Measurements from ENCODE around the gene CLCN2. TPM values are rescaled to one million over a fixed set of nuclear protein-coding genes. Genes with fewer than 3 reads are reported as not detected.
A peak's percentile ranks its signal among the peaks of the same experiment; 100 is the strongest.

CLCN2 gene
- total RNA-seq, 1 experiment from 2014 or later: 21.6 TPM

DNA sequence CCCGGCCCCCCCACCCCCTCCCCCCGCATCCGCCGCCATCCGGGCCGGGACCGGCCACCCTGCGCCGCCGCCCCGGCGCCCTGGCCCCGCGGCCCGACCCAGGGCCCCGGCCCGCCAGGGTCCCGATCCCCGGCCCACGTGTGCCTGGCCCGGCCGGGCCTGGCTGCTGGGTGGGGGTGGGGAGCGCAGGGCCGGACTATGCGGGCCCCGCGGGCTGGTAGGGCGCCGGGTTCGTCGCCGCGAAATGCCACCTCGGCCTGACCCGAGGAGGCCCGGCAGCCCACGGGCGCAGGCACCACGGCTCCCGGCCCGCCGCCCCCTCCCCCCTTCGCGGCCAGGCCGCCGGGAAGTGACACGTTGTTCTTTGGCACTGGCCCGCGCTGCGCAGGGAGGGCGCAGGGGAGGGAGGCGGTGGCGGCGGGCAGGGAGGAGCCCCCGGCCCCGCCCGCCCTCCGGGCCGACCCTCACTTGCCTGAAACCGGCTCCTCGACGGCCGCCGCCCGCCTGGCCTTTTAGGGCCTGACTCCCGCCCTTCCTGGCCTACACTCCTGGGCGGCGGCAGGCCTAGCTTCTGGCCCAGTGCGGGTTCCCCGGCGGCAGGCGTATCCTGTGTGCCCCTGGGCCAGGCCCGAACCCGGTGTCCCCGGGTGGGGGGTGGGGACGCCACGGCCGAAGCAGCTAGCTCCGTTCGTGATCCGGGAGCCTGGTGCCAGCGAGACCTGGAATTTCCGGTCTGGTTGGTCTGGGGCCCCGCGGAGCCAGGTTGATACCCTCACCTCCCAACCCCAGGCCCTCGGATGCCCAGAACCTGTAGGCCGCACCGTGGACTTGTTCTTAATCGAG lies 46.5 kb downstream of the CLCN2 start:
- peak overlapping the region; percentile 94 to 98 for H3K4me3 ChIP-seq (replicated peaks in 1 of 2; ENCODE audit: low read depth in 1 of 2, low read length in 2 of 2)
- DNase-seq (ENCODE audit: low read depth, low spot score): no peak
- H3K9me2 ChIP-seq (ENCODE audit: insufficient read depth): no peaks in the 10 kb centered on the region
- peak overlapping the region; percentile 87 for H3K27ac ChIP-seq (ENCODE audit: low read depth, low read length)
- H3K79me2 ChIP-seq (ENCODE audit: insufficient read depth, low read length): peaks cover 53% of the 10 kb centered on the region
- peak overlapping the region; percentile 99 for H3K9ac ChIP-seq (ENCODE audit: low read length)
- POLR2A ChIA-PET: no interaction called here
- H3K36me3 ChIP-seq (ENCODE audit: control insufficient read depth in 1 of 2, insufficient read depth in 2 of 2, low read length in 2 of 2): peaks cover 3 to 25% of the 10 kb centered on the region in 2 experiments; a peak in 2 of 4 replicates
- no peaks in the 10 kb centered on the region for H3K27me3 ChIP-seq (ENCODE audit: insufficient read depth, low read length)
- H3K4me2 ChIP-seq (ENCODE audit: low read length): peak overlapping the region; percentile 82
- CTCF ChIA-PET: no interaction called here
- no peaks in the 10 kb centered on the region for H3K9me3 ChIP-seq (ENCODE audit: control insufficient read depth in 1 of 2, insufficient read depth in 1 of 2, low read depth in 1 of 2, low read length in 2 of 2)
- RAD21 ChIA-PET (ENCODE audit: low non-redundant PET in 1 of 2, low total read pairs in 2 of 2, uncharacterized antibody in 2 of 2, unreplicated experiment in 2 of 2): no interaction called here
- H2AFZ ChIP-seq (ENCODE audit: low read depth, low read length, poor library complexity, severe bottlenecking): no peak overlapping the region
- H3K4me1 ChIP-seq (ENCODE audit: control insufficient read depth in 1 of 2, insufficient read depth in 2 of 2, low read length in 2 of 2): peaks cover 40 to 53% of the 10 kb centered on the region in 2 experiments
- H4K20me1 ChIP-seq (ENCODE audit: insufficient read depth): peaks cover 17% of the 10 kb centered on the region; the same call in 1 of the 2 replicates
- TF ChIP-seq ZFX (IDR thresholded peaks at IDR 0.05) (peak; percentile 95), POLR2A (IDR thresholded peaks at IDR 0.05; ENCODE audit: borderline replicate concordance, extremely low read depth, insufficient read depth, insufficient read length) (peak; percentile 47), RAD21 (IDR thresholded peaks at IDR 0.05; ENCODE audit: low read depth) (no peak), POLR2AphosphoS5 (IDR thresholded peaks at IDR 0.05; ENCODE audit: low read depth, low read length) (peak; percentile 27)
- BruUV-seq (replicated peaks): no TSS peak
- intact Hi-C loops (cut with micrococcal nuclease): loop anchor here (2.0 kb wide), 1 partner anchor 48 kb away; no protein-coding TSS in a partner anchor
- ATAC-seq: peak; percentile 39

DNA sequence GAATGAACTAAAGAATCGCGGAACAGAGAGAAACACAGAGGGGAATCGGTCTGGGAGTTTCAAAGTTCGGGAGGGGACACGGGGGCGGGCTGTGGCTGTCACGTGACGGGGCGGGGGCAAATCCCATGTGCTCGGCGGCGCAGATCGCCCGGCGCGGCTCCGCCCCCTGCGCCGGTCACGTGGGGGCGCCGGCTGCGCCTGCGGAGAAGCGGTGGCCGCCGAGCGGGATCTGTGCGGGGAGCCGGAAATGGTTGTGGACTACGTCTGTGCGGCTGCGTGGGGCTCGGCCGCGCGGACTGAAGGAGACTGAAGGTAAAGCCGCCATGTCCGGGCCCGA lies 47.1 kb downstream of the CLCN2 start, which contains the start of gene EIF4G1:
Gene EIF4G1 (plus strand): TSS at position 244 of the 337 bp plus-strand sequence. CDS start 1,191 bp downstream, outside the sequence.
- CTCF ChIA-PET: no interaction called here
- no peak within 1 kb of the TSS for H2AFZ ChIP-seq (ENCODE audit: low read depth, low read length, poor library complexity, severe bottlenecking)
- RAD21 ChIA-PET (ENCODE audit: low non-redundant PET in 1 of 2, low total read pairs in 2 of 2, uncharacterized antibody in 2 of 2, unreplicated experiment in 2 of 2): no interaction called here

More for the DNA sequence above, 47.1 kb downstream of the CLCN2 start, which contains the start of gene EIF4G1:
- H3K4me3 ChIP-seq (replicated peaks in 1 of 2; ENCODE audit: low read depth in 1 of 2, low read length in 2 of 2): peak within 1 kb of the TSS; percentile 94 to 98
- H3K9me3 ChIP-seq (ENCODE audit: control insufficient read depth in 1 of 2, insufficient read depth in 1 of 2, low read depth in 1 of 2, low read length in 2 of 2): no peaks in the 10 kb centered on the region
- BruUV-seq (replicated peaks): no TSS peak
- H3K36me3 ChIP-seq (ENCODE audit: control insufficient read depth in 1 of 2, insufficient read depth in 2 of 2, low read length in 2 of 2): peaks cover 3 to 25% of the 10 kb centered on the region in 2 experiments; a peak in 2 of 4 replicates
- POLR2A ChIA-PET: no interaction called here
- peaks cover 17% of the 10 kb centered on the region; the same call in 1 of the 2 replicates for H4K20me1 ChIP-seq (ENCODE audit: insufficient read depth)
- DNase-seq (ENCODE audit: low read depth, low spot score) (peak; percentile 82), ATAC-seq (peak; percentile 85)
- H3K9me2 ChIP-seq (ENCODE audit: insufficient read depth): no peaks in the 10 kb centered on the region
- peak within 1 kb of the TSS; percentile 87 for H3K27ac ChIP-seq (ENCODE audit: low read depth, low read length)
- no peaks in the 10 kb centered on the region for H3K27me3 ChIP-seq (ENCODE audit: insufficient read depth, low read length)
- peak within 1 kb of the TSS; percentile 99 for H3K9ac ChIP-seq (ENCODE audit: low read length)
- peaks cover 47% of the 10 kb centered on the region for H3K79me2 ChIP-seq (ENCODE audit: insufficient read depth, low read length)
- TF ChIP-seq EZH2 (IDR thresholded peaks at IDR 0.05): no peak
- TF ChIP-seq SRF (IDR thresholded peaks at IDR 0.05; ENCODE audit: low read depth): no peak
- TF ChIP-seq POLR2A (IDR thresholded peaks at IDR 0.05; ENCODE audit: borderline replicate concordance, extremely low read depth, insufficient read depth, insufficient read length): peak; percentile 48
- TF ChIP-seq YY1 (IDR thresholded peaks at IDR 0.05; ENCODE audit: extremely low read depth, insufficient replicate concordance, low read depth, low read length): peak; percentile 57
- peak; percentile 90 for TF ChIP-seq POLR2AphosphoS5 (IDR thresholded peaks at IDR 0.05; ENCODE audit: low read depth, low read length)
- intact Hi-C loops (cut with micrococcal nuclease): loop anchor here (2.0 kb wide), 1 partner anchor 48 kb away; no protein-coding TSS in a partner anchor
- peak within 1 kb of the TSS; percentile 82 for H3K4me2 ChIP-seq (ENCODE audit: low read length)
- peaks cover 35 to 47% of the 10 kb centered on the region in 2 experiments for H3K4me1 ChIP-seq (ENCODE audit: control insufficient read depth in 1 of 2, insufficient read depth in 2 of 2, low read length in 2 of 2)
